NCI-H510A (cell line): Measurements from ENCODE around the gene CCDC150.
"Not testable (repeated sequence)": the region's sequence is repeated elsewhere in the genome, so short reads cannot be mapped to it uniquely, and the experiment has no call there.

Experiments
- DNase-seq: peaks from one replicate; lab custom pipeline; 2025; lab: John Stamatoyannopoulos, UW

The CCDC150 gene

DNA sequence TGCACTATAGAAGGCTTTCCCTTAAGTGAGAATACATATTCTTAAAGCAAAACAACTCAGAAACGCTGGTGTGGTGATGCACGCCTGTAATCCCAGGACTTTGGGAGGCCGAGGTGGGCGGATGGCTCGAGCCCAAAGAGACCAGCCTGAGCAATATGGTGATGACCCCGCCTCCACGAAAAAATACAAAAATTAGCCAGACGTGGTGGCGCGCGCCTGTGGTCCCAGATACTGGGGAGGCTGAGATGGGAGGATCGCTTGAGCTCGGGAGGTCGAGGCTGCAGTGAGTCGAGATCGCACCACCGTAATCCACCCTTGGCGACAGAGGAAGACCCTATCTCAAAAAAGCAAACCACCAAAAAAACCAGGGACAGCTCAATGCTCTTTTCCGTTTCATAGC is 750 bp upstream of the CCDC150 start:
- no peak for DNase-seq

GRCh38 chr2:196640031-196640548 is 575 bp downstream of the CCDC150 start:
- DNase-seq: no peak

GRCh38 chr2:196649202-196649601 is 9.7 kb downstream of the CCDC150 start:
- no peak for DNase-seq

GRCh38 chr2:196651387-196652094 is 12.0 kb downstream of the CCDC150 start:
- DNase-seq: no peak

GRCh38 chr2:196652869-196653268 is 13.4 kb downstream of the CCDC150 start:
- DNase-seq: no peak

DNA sequence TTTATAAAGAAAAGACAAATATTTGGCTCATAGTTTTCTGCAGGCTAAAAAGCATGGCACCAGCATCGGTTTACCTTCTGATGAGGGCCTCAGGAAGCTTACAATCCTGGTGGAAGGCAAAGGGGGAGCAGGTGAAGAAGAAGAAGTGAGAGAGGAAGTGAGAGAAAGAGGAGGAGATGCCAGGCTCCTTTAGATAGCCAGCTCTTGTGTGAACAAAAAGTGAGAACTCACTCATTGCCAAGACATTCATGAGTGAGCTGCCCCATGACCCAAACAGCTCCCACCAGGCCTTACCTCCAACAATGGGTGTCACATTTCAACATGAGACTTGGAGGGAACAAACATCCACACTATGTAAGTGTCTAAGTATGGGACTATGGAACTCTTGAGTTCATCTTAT is 14.3 kb downstream of the CCDC150 start:
- DNase-seq: no peak

GRCh38 chr2:196655761-196656160 is 16.2 kb downstream of the CCDC150 start:
- no peak for DNase-seq

- DNase-seq: no peak
Observed at GRCh38 chr2:196657333-196657732, 17.8 kb downstream of the CCDC150 start.

- DNase-seq: no peak
Observed at GRCh38 chr2:196659844-196660243, 20.3 kb downstream of the CCDC150 start.

- DNase-seq: no peak
Observed at GRCh38 chr2:196660244-196660643, 20.7 kb downstream of the CCDC150 start.

DNA sequence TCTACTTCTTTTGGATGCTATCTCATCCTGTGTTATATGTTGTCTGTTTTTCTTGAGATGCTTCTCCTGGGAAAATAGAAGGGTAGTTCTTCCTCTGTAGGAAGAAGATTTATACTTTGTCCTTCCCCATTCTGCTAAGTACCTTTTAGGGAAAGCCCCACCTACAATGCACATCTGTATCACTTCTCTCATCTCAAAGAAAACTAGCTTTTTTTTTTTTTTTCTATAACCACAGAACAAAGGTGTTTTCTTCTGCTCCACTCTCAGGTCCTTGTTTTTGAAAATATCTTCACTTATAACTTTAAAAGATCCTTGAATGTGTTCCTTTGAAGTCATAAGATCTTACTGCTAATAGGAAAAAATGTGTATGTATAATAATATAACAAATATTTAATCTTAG is 30.8 kb downstream of the CCDC150 start:
- DNase-seq: no peak

DNA sequence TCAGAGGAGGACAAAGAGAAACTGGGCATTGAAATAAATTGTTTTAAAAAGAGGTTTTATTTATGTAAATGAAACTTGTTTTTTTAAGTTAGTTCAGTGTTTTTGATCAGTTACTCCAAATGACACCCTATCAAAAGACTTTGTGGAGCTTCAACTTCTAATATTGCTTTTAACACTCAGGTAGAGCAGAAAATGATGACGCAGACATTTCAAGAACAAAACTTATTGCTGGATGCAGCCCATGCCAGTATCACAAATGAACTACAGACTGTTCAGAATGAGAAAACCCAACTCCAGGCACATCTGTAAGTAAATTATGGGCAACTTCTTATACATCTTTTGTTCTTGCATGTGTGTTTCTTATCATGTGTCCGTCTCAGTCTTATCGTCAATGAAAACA is 36.4 kb downstream of the CCDC150 start:
- DNase-seq: no peak

GRCh38 chr2:196677404-196677803 is 37.9 kb downstream of the CCDC150 start:
- no peak for DNase-seq

DNA sequence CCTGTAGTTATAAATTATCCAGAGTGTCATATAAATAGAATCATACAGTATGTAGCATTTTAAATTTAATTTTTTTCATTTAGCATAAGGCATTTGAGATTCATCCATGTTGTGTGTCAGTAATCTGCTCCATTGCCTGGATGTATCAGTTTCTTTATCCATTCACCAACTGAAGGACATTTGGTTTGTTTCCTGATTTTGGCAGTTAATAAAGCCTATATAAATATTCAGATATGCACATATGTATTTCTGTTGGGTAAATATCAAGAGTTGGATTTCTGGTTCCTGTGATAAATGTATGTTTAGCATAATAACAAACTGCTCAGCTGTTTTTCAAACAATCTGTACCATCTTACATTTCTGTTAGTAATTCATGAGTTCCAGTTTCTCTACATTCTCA is 39.9 kb downstream of the CCDC150 start:
- no peak for DNase-seq

DNA sequence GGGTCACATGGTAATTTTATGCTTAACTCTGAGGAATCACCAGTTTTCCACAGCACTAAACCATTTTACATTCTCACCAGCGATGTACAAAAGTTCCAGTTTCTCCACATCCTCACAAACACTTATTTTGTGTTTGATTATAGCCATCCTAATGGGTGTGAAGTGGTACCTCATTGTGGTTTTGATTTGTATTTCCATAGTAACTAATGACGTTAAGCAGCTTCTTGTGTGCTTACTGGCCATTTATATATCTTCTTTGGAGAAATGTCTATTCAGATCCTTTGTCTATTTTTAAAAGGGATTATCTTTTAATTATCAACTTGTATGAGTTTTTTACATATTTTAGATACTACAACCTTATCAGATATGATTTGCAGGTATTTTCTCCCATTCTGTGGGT is 42.0 kb downstream of the CCDC150 start:
- no peak for DNase-seq

- DNase-seq: no peak
Observed at GRCh38 chr2:196685792-196686191, 46.3 kb downstream of the CCDC150 start.

- DNase-seq: not testable (repeated sequence)
Observed at GRCh38 chr2:196686737-196687136, 47.2 kb downstream of the CCDC150 start.

DNA sequence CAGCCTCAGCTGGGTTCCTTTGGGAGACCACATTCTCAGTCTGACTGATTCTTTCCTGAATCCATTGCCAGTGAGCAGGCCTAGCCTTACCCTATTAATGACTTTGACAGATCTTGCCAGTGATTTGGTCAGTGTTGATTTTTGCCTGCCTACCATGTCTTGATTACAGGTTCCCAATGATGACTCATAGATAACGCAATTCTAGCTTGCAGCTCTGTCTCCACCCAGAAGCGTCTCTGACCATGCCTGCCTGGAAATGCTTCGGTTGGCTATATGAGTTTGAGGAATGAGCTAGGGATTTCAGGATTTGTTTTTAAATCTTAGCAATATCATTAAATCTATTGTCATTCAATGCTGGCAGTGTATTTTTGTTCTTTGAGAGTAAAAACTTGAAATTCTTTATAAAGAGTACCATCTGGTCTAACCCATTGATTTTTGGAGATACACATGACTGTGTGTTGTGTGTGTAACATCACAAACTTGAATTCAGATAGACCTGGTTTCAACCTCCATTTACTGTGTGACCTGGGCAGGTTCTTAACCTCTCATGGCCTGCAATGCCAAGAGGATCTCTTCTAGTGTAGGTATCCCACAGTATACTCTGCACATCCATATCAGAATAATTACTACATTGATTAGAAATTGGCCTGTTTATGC is 57.0 kb downstream of the CCDC150 start:
- DNase-seq: no peak

GRCh38 chr2:196697825-196698224 is 58.3 kb downstream of the CCDC150 start:
- DNase-seq: no peak

DNA sequence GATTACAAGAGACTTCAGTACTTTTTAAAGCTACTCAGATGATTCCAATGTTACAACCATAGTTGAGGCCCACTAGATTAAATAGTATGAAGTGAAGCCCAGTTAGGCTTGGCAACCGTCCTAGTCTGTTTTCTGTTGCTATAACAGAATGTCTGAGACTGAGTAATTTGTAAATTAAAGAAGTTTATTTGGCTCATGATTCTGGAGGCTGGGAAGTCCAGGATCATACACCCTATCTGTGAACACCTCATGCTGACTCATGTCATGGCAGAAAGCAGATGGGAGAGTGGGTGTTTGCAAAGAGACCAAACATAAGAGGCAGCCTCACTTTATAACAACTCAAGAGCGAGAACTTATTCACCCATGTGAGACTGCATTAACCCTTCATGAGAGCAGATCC is 63.1 kb downstream of the CCDC150 start:
- no peak for DNase-seq

GRCh38 chr2:196703695-196704094 is 64.2 kb downstream of the CCDC150 start:
- no peak for DNase-seq

- not testable (repeated sequence) for DNase-seq
Observed at GRCh38 chr2:196710056-196710455, 70.5 kb downstream of the CCDC150 start.

- DNase-seq: no peak
Observed at GRCh38 chr2:196711625-196712024, 72.1 kb downstream of the CCDC150 start.

DNA sequence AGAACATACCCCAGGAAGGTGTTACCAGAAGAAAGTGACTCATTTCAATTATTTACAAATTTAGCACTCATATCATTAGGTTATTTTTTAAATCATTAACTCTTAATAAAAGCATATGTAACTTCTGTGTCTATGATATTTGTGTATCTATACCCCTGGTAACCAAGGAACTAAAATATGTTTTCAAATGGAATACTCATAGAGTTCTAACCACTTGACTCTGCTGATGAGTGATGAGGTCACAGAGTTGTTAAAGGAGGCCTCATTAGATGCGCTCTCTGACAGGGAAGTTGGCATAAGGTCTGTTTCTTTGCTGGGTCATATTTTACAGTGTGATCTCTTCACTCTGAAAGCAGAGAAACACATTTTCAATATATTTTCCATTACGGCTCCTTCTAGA is 73.4 kb downstream of the CCDC150 start:
- DNase-seq: no peak
